Hepatocyte (in vitro differentiated cells): ENCODE results near the gene FERMT2. TPM values are rescaled to one million over a fixed set of nuclear protein-coding genes. Genes with fewer than 3 reads are reported as not detected.

Source experiments
- DNase-seq: peaks from one replicate; pipeline ENCODE4 v3.0.0-alpha.2; 2016; ENCODE audit warnings: low spot score
- H2AFZ ChIP-seq: fragments of 200-600 bp; sonication (generic); 2 replicates; pipeline ENCODE4 v1.6.0; 2016; ENCODE audit warnings: antibody characterized with exemption, mild to moderate bottlenecking
- H3K27ac ChIP-seq: fragments of 200-600 bp; sonication (generic); 2 replicates; pipeline ENCODE4 v1.5.1; 2016; ENCODE audit warnings: mild to moderate bottlenecking
- H3K27me3 ChIP-seq: fragments of 200-600 bp; sonication (generic); 2 replicates; pipeline ENCODE4 v1.6.1; 2016
- H3K36me3 ChIP-seq: fragments of 200-600 bp; sonication (generic); replicated peaks from 2 replicates; pipeline ENCODE4 v1.5.1; 2016; ENCODE audit warnings: low read depth; ENCODE audit not compliant: insufficient read depth
- H3K4me1 ChIP-seq: fragments of 200-600 bp; sonication (generic); 2 replicates; pipeline ENCODE4 v1.5.1; 2016; ENCODE audit warnings: mild to moderate bottlenecking, moderate library complexity; ENCODE audit not compliant: insufficient read depth
- H3K4me2 ChIP-seq: fragments of 200-600 bp; sonication (generic); 2 replicates; pipeline ENCODE4 v1.6.0; 2016
- H3K4me3 ChIP-seq: fragments of 200-600 bp; sonication (generic); 2 replicates; pipeline ENCODE4 v1.5.1; 2016; ENCODE audit warnings: mild to moderate bottlenecking
- H3K79me2 ChIP-seq: fragments of 200-600 bp; sonication (generic); 2 replicates; pipeline ENCODE4 v1.6.0; 2017; ENCODE audit warnings: mild to moderate bottlenecking
- H3K9me2 ChIP-seq: fragments of 200-600 bp; sonication (generic); replicated peaks from 2 replicates; pipeline ENCODE4 v1.6.0; 2017; ENCODE audit warnings: mild to moderate bottlenecking; ENCODE audit not compliant: insufficient read depth
- H3K9me3 ChIP-seq: fragments of 200-600 bp; sonication (generic); 2 replicates; pipeline ENCODE4 v1.5.1; 2016; ENCODE audit warnings: low read depth, mild to moderate bottlenecking
- H4K20me1 ChIP-seq: fragments of 200-600 bp; sonication (generic); 2 replicates; pipeline ENCODE4 v1.6.0; 2016; ENCODE audit warnings: mild to moderate bottlenecking; ENCODE audit not compliant: insufficient read depth, poor library complexity, severe bottlenecking
- CTCF ChIP-seq: fragments of 200-600 bp; sonication (generic); IDR thresholded peaks from 2 replicates; pipeline ENCODE4 v1.5.1; 2016; ENCODE audit warnings: antibody characterized with exemption, mild to moderate bottlenecking; ENCODE audit not compliant: poor library complexity
- EZH2 ChIP-seq: fragments of 200-600 bp; sonication (generic); IDR thresholded peaks from 2 replicates; pipeline ENCODE4 v1.6.1; 2016; ENCODE audit warnings: antibody characterized with exemption, mild to moderate bottlenecking, borderline replicate concordance
- EZH2phosphoT487 ChIP-seq: fragments of 200-600 bp; sonication (generic); IDR thresholded peaks from one replicate; pipeline ENCODE4 v1.6.1; 2018; ENCODE audit warnings: antibody characterized with exemption, mild to moderate bottlenecking, low read depth, moderate library complexity; ENCODE audit not compliant: unreplicated experiment, severe bottlenecking
- WGBS: methylation state at CpG from one replicate; pipeline ENCODE4 v1.1.6; 2016; ENCODE audit warnings: low lambda C conversion rate; ENCODE audit errors: missing lambda C conversion rate; 5-methylcytosine and 5-hydroxymethylcytosine counted together
- polyA plus RNA-seq: library from polyadenylated mRNA; unstranded; fragments of >200 nt; fragmentation: Nextera tagmentation; extraction: Ambion mirVana; gene quantifications from 2 replicates; pipeline ENCODE4 v1.2.1, GENCODE V29; 2016
- total RNA-seq: library from RNA; depleted of rRNA; stranded (reverse); fragments of >200 nt; gene quantifications from 2 replicates; pipeline ENCODE4 v1.2.3, GENCODE V29; 2014

The FERMT2 gene
- total and polyA plus RNA-seq, 2 experiments from 2014 or later: 38.6 to 95.4 TPM

DNA sequence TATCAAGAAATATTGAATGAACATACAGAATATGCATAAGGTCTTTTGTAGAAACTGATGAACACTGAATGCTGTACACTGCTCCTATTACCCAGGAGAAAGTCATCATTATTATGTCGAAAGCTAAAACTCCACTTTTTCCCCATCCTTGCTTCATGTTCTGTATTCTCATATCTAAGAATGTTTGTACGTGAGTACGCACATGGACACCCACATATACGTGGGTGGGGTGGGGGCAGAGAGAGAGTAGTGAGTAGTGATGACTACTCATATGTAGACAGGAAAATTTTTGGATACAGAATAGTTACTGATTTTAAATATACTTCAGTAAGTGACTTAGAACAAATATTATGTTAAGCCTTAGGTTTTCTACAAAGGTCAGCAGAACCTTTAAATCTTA is 75.1 kb downstream of the FERMT2 start:
- WGBS: 96% methylated on average over 4 of the region's 4 CpGs
- TF ChIP-seq EZH2: no peak
- no peak for TF ChIP-seq CTCF
- no peak for TF ChIP-seq EZH2phosphoT487
- H2AFZ ChIP-seq: no peak overlapping the region
- no peaks in the 10 kb centered on the region for H3K79me2 ChIP-seq
- H3K9me3 ChIP-seq: no peaks in the 10 kb centered on the region
- H4K20me1 ChIP-seq: no peaks in the 10 kb centered on the region
- no peak overlapping the region for H3K4me3 ChIP-seq
- H3K36me3 ChIP-seq: no peaks in the 10 kb centered on the region
- no peaks in the 10 kb centered on the region for H3K9me2 ChIP-seq
- no peak overlapping the region for H3K27ac ChIP-seq
- DNase-seq: no peak
- H3K27me3 ChIP-seq: no peaks in the 10 kb centered on the region
- H3K4me2 ChIP-seq: no peak overlapping the region
- no peaks in the 10 kb centered on the region for H3K4me1 ChIP-seq

GRCh38 chr14:52874389-52874788 is 76.5 kb downstream of the FERMT2 start:
- H3K4me3 ChIP-seq: no peak overlapping the region
- H3K4me2 ChIP-seq: no peak overlapping the region
- no peaks in the 10 kb centered on the region for H3K36me3 ChIP-seq
- H3K27ac ChIP-seq: no peak overlapping the region
- no peaks in the 10 kb centered on the region for H3K4me1 ChIP-seq
- no peaks in the 10 kb centered on the region for H3K9me2 ChIP-seq
- H3K9me3 ChIP-seq: no peaks in the 10 kb centered on the region
- DNase-seq: no peak
- H4K20me1 ChIP-seq: no peaks in the 10 kb centered on the region
- no peaks in the 10 kb centered on the region for H3K79me2 ChIP-seq
- TF ChIP-seq CTCF (no peak), EZH2phosphoT487 (no peak), EZH2 (no peak)
- no peaks in the 10 kb centered on the region for H3K27me3 ChIP-seq
- WGBS: 88% methylated on average over 1 of the region's 1 CpG
- no peak overlapping the region for H2AFZ ChIP-seq

GRCh38 chr14:52873694-52874093 is 77.2 kb downstream of the FERMT2 start:
- no peaks in the 10 kb centered on the region for H4K20me1 ChIP-seq
- no peaks in the 10 kb centered on the region for H3K9me3 ChIP-seq
- H2AFZ ChIP-seq: no peak overlapping the region
- peak; percentile 26 for DNase-seq
- peak overlapping the region; percentile 26 for H3K27ac ChIP-seq
- H3K4me3 ChIP-seq: no peak overlapping the region
- 82% methylated on average over 7 of the region's 7 CpGs for WGBS
- H3K4me2 ChIP-seq: no peak overlapping the region
- TF ChIP-seq CTCF (no peak), EZH2 (no peak), EZH2phosphoT487 (no peak)
- no peaks in the 10 kb centered on the region for H3K9me2 ChIP-seq
- H3K79me2 ChIP-seq: no peaks in the 10 kb centered on the region
- H3K4me1 ChIP-seq: no peaks in the 10 kb centered on the region
- no peaks in the 10 kb centered on the region for H3K27me3 ChIP-seq
- no peaks in the 10 kb centered on the region for H3K36me3 ChIP-seq

- no peak for DNase-seq
- H3K4me1 ChIP-seq: no peaks in the 10 kb centered on the region
- no peaks in the 10 kb centered on the region for H3K9me2 ChIP-seq
- no peak overlapping the region for H3K4me3 ChIP-seq
- no peaks in the 10 kb centered on the region for H3K79me2 ChIP-seq
- H3K36me3 ChIP-seq: no peaks in the 10 kb centered on the region
- H3K4me2 ChIP-seq: no peak overlapping the region
- no peaks in the 10 kb centered on the region for H3K27me3 ChIP-seq
- whole genome bisulfite sequencing: 77% methylated on average over 4 of the region's 4 CpGs
- H3K27ac ChIP-seq: peak overlapping the region; percentile 26
- TF ChIP-seq EZH2 (no peak), CTCF (no peak), EZH2phosphoT487 (no peak)
- no peaks in the 10 kb centered on the region for H3K9me3 ChIP-seq
- H2AFZ ChIP-seq: no peak overlapping the region
- no peaks in the 10 kb centered on the region for H4K20me1 ChIP-seq
Measured at GRCh38 chr14:52873065-52873464, 77.8 kb downstream of the FERMT2 start.
